Loucy (cell line): ENCODE results near the gene CD19.

ENCODE experiments used
- CTCF ChIP-seq: fragments of 200-600 bp; sonication (generic); conservative IDR thresholded peaks from 2 replicates; pipeline ENCODE4 v1.5.1; 2014; ENCODE audit warnings: mild to moderate bottlenecking, antibody characterized with exemption, low read length
- EZH2phosphoT487 ChIP-seq: fragments of 200-600 bp; IDR thresholded peaks from 2 replicates; pipeline ENCODE4 v1.6.1; 2018; ENCODE audit warnings: antibody characterized with exemption, mild to moderate bottlenecking, moderate library complexity, borderline replicate concordance

GRCh38 chr16:28915181-28915580, 16.6 kb upstream of the CD19 start:
- TF ChIP-seq CTCF (no peak), EZH2phosphoT487 (no peak)
